Spleen (tissue), 11 donors: Measurements from ENCODE around the gene ZNF691. TPM values are rescaled to one million over a fixed set of nuclear protein-coding genes. Genes with fewer than 3 reads are reported as not detected.
"Not testable (repeated sequence)": the region's sequence is repeated elsewhere in the genome, so short reads cannot be mapped to it uniquely, and the experiment has no call there.

Source experiments
- DNase-seq: peaks from one replicate; pipeline ENCODE4 v3.0.0-alpha.2; 2020
- H3K27ac ChIP-seq, 8 donors: fragments of 200-600 bp; sonication (generic) in 7 of 8; 1 replicate in 4 of 8; 2 replicates in 4 of 8; pipeline versions ENCODE4 v1.5.0 to v1.8.0; 2016 to 2021; ENCODE audit warnings: inconsistent platforms in 4 of 8, mild to moderate bottlenecking in 4 of 8, moderate library complexity in 1 of 8
- H3K27me3 ChIP-seq, 7 donors: fragments of 200-600 bp; sonication (generic) in 6 of 7; replicated peaks in 1 of 7; 1 replicate in 4 of 7; 2 replicates in 3 of 7; pipeline versions ENCODE4 v1.5.0 to v1.8.0; 2016 to 2021; ENCODE audit warnings: inconsistent platforms in 3 of 7, mild to moderate bottlenecking in 1 of 7
- H3K36me3 ChIP-seq, 6 donors: fragments of 200-600 bp; sonication (generic) in 5 of 6; 1 replicate in 4 of 6; 2 replicates in 2 of 6; pipeline versions ENCODE4 v1.5.0 to v1.8.0; 2016 to 2021; ENCODE audit warnings: inconsistent platforms in 2 of 6
- H3K4me1 ChIP-seq, 6 donors: fragments of 200-600 bp; sonication (generic) in 5 of 6; 1 replicate in 3 of 6; 2 replicates in 3 of 6; pipeline versions ENCODE4 v1.5.0 to v1.8.0; 2016 to 2021; ENCODE audit warnings: inconsistent platforms in 3 of 6
- H3K4me3 ChIP-seq, 8 donors: fragments of 200-600 bp; sonication (generic) in 7 of 8; 1 replicate in 4 of 8; 2 replicates in 4 of 8; pipeline versions ENCODE4 v1.5.0 to v1.8.0; 2016 to 2021; ENCODE audit warnings: inconsistent platforms in 4 of 8, mild to moderate bottlenecking in 4 of 8, moderate library complexity in 2 of 8
- H3K9me3 ChIP-seq, 8 donors: fragments of 200-600 bp; sonication (generic) in 7 of 8; 1 replicate in 4 of 8; 2 replicates in 4 of 8; pipeline versions ENCODE4 v1.5.0 to v1.8.0; 2016 to 2021; ENCODE audit warnings: inconsistent platforms in 4 of 8
- POLR2A ChIP-seq, 3 donors: fragments of 450-650 bp; IDR thresholded peaks; one replicate each; pipeline ENCODE4 v1.5.1; 2017; ENCODE audit warnings: antibody characterized with exemption in 3 of 3, mild to moderate bottlenecking in 1 of 3
- POLR2AphosphoS5 ChIP-seq, 3 donors: sonication (generic); formaldehyde crosslinking; IDR thresholded peaks; one replicate each; pipeline ENCODE4 v1.5.1; 2017; ENCODE audit warnings: antibody characterized with exemption in 3 of 3
- WGBS, 5 donors: extraction: QIAGEN DNeasy Blood & Tissue Kit in 3 of 5; methylation state at CpG; one replicate each; pipeline versions ENCODE4 v1.1.5 to v1.1.7; 2013 to 2018; 5-methylcytosine and 5-hydroxymethylcytosine counted together
- intact Hi-C: fragments of 100-400 bp; cut with DNase I; formaldehyde crosslinking; loops from one replicate; pipeline ENCODE4 v1.15.0; 2023; ENCODE audit warnings: low total_unique reads
- polyA plus RNA-seq, 3 donors: library from polyadenylated mRNA; stranded (reverse); fragments of 200-250 nt; gene quantifications; one replicate each; pipeline ENCODE4 v1.2.1, GENCODE V29; 2013
- total RNA-seq, 7 donors: library from RNA; depleted of rRNA in 3 of 7; stranded (reverse); fragments of >200 nt in 3 of 7; fragmentation: NEBNext Ultra II Directional in 4 of 7; extraction: Animal tissue kit (Norgen Biotek cat#: 25700) in 4 of 7; gene quantifications; one replicate each; pipeline versions ENCODE4 v1.1.0 to v1.2.1, GENCODE V29; 2016 to 2021
- TF ChIP-seq, protein P1 (sequence below), 11 experiments: fragments of 200-600 bp in 7 of 11; fragments of 450-650 bp in 4 of 11; sonication (generic) in 4 of 11; IDR thresholded peaks in 8 of 11; conservative IDR thresholded peaks in 3 of 11; 1 replicate in 7 of 11; 2 replicates in 4 of 11; pipeline versions ENCODE4 v1.4.0 to v1.8.0; 2016 to 2021; ENCODE audit warnings: antibody characterized with exemption in 11 of 11, inconsistent platforms in 4 of 11, mild to moderate bottlenecking in 1 of 11
- donor health status: healthy with polysubstance abuse.
- donor health status: DM: no; HTN: no; CAD: no; lungs with moderate emphysema.
- donor health status: DM: no; HTN: no; CAD: no.
- donor health status: Bipolar disorder and iron deficiency.
- donor health status: healthy.
- donor health status: DM: no; HTN: no; CAD: no.
- donor health status: DM: yes; HTN: yes; CAD: no.

The ZNF691 gene
- total and polyA plus RNA-seq, 10 donors, result 9.6 to 18.3 (median 12.1) TPM

DNA sequence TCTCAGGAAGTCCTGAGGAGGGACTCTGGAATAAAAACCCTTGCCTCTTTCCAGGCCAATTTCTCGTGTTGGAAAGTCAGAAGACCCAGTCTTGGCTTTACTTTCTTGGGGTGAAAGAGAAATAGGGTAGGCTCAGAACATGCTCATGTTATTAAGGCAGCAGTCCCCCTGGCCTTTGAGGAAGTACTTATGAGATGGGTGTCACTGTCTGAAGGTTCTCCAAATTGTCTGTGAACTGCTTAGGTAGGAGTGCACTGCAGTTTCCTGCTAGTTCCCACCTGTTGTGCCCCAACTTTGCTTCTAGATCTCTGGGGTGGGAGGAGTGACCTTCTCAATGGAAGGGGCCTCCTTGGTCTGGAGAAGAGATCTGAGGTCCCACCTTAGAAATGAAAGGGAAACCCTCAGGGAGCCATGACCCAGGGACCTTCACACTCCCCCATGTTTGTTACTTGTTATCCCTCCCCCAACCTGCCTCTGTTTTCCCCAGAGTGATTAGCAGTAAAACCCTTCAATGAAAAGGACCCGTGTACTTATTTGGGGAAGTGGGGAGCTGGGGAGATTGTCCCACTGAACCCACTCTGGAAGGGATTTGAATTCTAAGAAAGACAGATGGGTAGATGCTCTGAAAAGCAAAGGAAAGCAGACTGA is 5.7 kb downstream of the ZNF691 start:
- peaks cover 0 to 12% (median 2%) of the 10 kb centered on the region in 8 donors for H3K9me3 ChIP-seq
- DNase-seq, result no peak
- TF ChIP-seq, protein P1, sequence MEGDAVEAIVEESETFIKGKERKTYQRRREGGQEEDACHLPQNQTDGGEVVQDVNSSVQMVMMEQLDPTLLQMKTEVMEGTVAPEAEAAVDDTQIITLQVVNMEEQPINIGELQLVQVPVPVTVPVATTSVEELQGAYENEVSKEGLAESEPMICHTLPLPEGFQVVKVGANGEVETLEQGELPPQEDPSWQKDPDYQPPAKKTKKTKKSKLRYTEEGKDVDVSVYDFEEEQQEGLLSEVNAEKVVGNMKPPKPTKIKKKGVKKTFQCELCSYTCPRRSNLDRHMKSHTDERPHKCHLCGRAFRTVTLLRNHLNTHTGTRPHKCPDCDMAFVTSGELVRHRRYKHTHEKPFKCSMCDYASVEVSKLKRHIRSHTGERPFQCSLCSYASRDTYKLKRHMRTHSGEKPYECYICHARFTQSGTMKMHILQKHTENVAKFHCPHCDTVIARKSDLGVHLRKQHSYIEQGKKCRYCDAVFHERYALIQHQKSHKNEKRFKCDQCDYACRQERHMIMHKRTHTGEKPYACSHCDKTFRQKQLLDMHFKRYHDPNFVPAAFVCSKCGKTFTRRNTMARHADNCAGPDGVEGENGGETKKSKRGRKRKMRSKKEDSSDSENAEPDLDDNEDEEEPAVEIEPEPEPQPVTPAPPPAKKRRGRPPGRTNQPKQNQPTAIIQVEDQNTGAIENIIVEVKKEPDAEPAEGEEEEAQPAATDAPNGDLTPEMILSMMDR (IDR thresholded peaks at IDR 0.05 in 8 of 11, conservative IDR thresholded peaks at IDR 0.05 in 3 of 11), result no peak
- TF ChIP-seq POLR2AphosphoS5 (IDR thresholded peaks at IDR 0.05) (no peak), POLR2A (IDR thresholded peaks at IDR 0.05) (no peak)
- intact Hi-C loops, result no loop called here
- H3K27me3 ChIP-seq, result no peaks in the 10 kb centered on the region
- no peak overlapping the region for H3K4me3 ChIP-seq
- H3K4me1 ChIP-seq, result peaks cover 8 to 47% (median 13%) of the 10 kb centered on the region in 6 donors
- peaks cover 0 to 34% (median 16%) of the 10 kb centered on the region in 6 donors for H3K36me3 ChIP-seq
- 72 to 84% (median 80%) methylated on average over 2 of the region's 2 CpGs for WGBS, 5 donors
- H3K27ac ChIP-seq, result peak overlapping the region in 2 of 8 donors; percentile 21 to 33

DNA sequence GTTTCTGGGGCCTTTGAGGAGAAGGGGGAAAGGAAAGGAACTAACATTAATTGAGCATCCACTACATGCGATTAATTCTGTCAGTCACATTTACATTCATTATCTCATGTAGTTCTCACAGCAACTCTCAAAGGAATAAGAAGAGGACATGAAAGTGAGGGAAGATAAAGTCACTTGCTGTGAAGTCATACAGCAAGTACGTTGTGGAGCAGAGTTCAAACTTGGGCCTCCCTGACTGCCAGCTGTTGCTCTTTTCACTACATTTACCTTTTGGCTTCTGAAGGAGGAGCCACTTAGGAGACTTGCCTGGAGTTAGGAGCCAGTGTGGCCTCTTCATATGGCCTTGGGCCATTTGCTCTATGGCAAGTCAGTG is 6.2 kb downstream of the ZNF691 start:
- WGBS, 5 donors, result 35 to 49% (median 42%) methylated on average over 2 of the region's 2 CpGs
- intact Hi-C loops, result no loop called here
- H3K27me3 ChIP-seq, result no peaks in the 10 kb centered on the region
- H3K4me3 ChIP-seq, result no peak overlapping the region
- TF ChIP-seq POLR2AphosphoS5 (IDR thresholded peaks at IDR 0.05) (no peak), POLR2A (IDR thresholded peaks at IDR 0.05) (no peak)
- TF ChIP-seq, protein P1 (IDR thresholded peaks at IDR 0.05 in 8 of 11, conservative IDR thresholded peaks at IDR 0.05 in 3 of 11), result no peak
- H3K4me1 ChIP-seq, result peaks cover 3 to 41% (median 8%) of the 10 kb centered on the region in 6 donors
- H3K27ac ChIP-seq, result peak overlapping the region in 2 of 8 donors; percentile 21 to 33
- peaks cover 0 to 12% (median 2%) of the 10 kb centered on the region in 8 donors for H3K9me3 ChIP-seq
- no peak for DNase-seq
- peaks cover 0 to 34% (median 16%) of the 10 kb centered on the region in 6 donors for H3K36me3 ChIP-seq

DNA sequence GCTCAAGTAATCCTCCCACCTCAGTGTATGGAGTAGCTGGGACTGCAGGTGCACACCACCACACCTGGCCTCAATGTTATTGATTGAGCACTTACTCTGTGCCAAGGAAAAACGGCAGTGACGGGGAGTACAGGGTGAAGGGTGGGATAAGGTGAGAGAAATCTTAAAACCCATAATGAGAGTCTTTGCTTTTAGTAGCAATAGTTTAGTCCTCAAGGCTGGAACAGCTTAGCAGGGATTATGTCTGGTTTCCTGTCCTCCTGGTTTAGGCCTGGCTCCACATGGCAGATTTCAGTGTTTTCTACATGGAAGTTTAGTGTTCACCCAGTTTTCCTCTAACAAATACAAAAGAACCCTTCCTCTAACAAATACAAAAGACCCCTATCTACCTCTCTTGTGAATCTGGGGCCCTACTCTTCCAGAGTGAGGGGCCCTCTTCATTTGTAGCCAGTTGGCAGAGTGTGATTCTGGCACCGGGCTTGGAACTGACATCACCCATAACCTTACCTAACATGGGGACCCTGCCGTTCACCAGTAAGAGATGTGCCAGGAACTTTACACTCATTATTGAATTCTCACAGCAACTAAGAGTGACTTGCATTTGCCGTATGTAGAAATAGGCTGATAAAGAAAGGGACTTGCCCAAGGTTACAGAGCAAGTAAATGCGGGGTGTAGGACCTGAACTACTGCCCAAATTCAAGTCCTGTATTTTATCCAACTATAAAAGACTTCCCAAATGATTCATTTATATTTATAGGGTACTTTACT is 6.9 kb downstream of the ZNF691 start:
- Histone ChIP-seq H3K9me3 (peaks cover 0 to 12% (median 2%) of the 10 kb centered on the region in 8 donors), H3K4me3 (no peak overlapping the region), H3K36me3 (peaks cover 0 to 34% (median 16%) of the 10 kb centered on the region in 6 donors), H3K27me3 (no peaks in the 10 kb centered on the region), H3K4me1 (peaks cover 0 to 34% (median 1%) of the 10 kb centered on the region in 6 donors), H3K27ac (peak overlapping the region in 1 of 8 donors; percentile 33)
- DNase-seq, result no peak
- intact Hi-C loops, result no loop called here
- TF ChIP-seq POLR2AphosphoS5 (IDR thresholded peaks at IDR 0.05) (no peak), POLR2A (IDR thresholded peaks at IDR 0.05) (no peak)
- TF ChIP-seq, protein P1 (IDR thresholded peaks at IDR 0.05 in 8 of 11, conservative IDR thresholded peaks at IDR 0.05 in 3 of 11), result no peak
- 85 to 92% (median 87%) methylated on average over 6 of the region's 6 CpGs for WGBS, 5 donors

DNA sequence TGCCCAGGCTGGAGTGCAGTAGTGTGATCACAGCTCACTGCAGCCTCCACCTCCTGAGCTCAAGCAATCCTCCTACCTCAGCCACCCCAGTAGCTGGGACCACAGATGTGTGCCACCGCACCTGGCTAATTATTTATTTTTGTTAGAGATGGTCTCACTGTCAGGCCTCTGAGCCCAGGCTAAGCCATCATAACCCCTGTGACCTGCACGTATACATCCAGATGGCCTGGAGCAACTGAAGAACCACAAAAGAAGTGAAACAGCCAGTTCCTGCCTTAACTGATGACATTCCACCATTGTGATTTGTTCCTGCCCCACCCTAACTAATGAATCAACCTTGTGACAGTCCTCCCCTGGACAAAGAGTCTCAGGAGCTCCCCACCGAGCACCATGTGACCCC is 10.1 kb downstream of the ZNF691 start:
- H3K4me3 ChIP-seq, H3K36me3 ChIP-seq, H3K27ac ChIP-seq, DNase-seq, intact Hi-C loops: not testable (repeated sequence)
- H3K4me1 ChIP-seq, result peaks cover 0 to 15% (median 0%) of the 10 kb centered on the region in 6 donors
- 89 to 99% (median 95%) methylated on average over 3 of the region's 3 CpGs for WGBS, 5 donors
- peaks cover 0 to 15% (median 0%) of the 10 kb centered on the region in 7 donors for H3K27me3 ChIP-seq
- peaks cover 0 to 21% (median 0%) of the 10 kb centered on the region in 8 donors for H3K9me3 ChIP-seq

DNA sequence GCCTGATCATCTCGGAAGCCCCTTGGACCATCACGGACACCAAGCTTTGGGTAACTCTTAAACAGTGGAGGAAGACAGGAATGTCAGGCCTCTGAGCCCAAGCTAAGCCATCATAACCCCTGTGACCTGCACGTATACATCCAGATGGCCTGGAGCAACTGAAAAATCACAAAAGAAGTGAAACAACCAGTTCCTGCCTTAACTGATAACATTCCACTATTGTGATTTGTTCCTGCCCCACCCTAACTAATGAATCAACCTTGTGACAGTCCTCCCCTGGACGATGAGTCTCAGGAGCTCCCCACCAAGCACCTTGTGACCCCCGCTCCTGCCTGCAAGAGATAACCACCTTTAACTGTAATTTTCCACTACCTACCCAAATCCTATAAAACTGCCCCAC is 13.0 kb downstream of the ZNF691 start:
- H3K27ac ChIP-seq, H3K4me1 ChIP-seq, H3K4me3 ChIP-seq, H3K36me3 ChIP-seq, intact Hi-C loops, DNase-seq: not testable (repeated sequence)
- 73 to 93% (median 85%) methylated on average over 5 of the region's 5 CpGs for WGBS, 5 donors
- H3K27me3 ChIP-seq, result peaks cover 0 to 28% (median 0%) of the 10 kb centered on the region in 7 donors
- peaks cover 0 to 20% (median 0%) of the 10 kb centered on the region in 8 donors for H3K9me3 ChIP-seq
